ENCODE measurements around the gene CFAP77.

CFAP77 gene

DNA sequence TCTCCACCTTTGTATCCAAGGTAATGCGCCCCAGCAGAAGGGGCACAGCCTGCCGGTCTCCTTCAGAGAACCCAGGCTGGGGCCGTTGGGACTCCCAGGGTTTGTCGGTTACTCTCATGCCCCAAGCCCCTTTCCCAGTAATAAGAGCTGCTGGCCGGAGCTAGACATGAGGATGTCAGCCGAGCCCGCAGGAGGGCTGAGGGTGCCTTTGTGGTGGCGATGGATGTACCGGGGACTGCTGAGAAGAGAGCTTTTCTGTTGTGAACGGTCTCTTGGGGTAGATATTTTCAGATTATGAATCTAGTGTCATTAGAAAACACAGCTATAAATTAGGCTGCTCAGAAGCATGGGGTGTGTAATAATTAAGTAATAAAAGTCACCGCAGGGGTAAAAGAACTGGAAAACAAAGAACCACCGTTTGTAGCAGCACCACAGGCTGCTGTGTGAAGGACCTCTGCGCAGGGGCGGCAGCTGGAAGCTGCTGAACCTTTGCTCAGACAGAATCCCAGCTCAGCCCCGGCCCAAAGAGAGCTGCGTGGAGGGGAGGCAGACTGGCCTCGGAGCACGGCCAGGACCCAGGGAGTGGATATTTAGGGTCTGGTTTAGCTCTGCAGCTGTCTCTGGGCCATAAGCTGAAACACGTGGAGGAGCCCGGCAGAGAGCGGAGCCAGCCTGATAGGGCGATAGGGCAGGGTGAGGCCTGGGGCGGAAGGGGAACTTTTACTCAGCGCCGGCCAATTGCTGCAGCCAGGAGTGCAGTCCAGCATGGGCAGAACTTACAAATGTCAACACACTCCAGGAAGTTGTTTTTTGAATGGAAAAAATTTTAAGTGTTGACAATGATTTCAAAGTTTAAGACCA, 121.9 kb downstream of the CFAP77 start:
- no peak for ATAC-seq
- TF ChIP-seq CSDC2 (CRISPR knock-in tag; IDR thresholded peaks at IDR 0.05) (no peak), ZNF565 (CRISPR knock-in tag; conservative IDR thresholded peaks at IDR 0.05; ENCODE audit: low read depth) (no peak), OSR1 (CRISPR knock-in tag; IDR thresholded peaks at IDR 0.05) (no peak), RARB (CRISPR knock-in tag; IDR thresholded peaks at IDR 0.05) (no peak), TCF4 (CRISPR knock-in tag; IDR thresholded peaks at IDR 0.05; ENCODE audit: borderline replicate concordance) (no peak), SNAI2 (CRISPR knock-in tag; IDR thresholded peaks at IDR 0.05) (no peak), ZFP30 (CRISPR knock-in tag; IDR thresholded peaks at IDR 0.05) (no peak), ZFP3 (CRISPR knock-in tag; IDR thresholded peaks at IDR 0.05) (no peak), ZC3H10 (CRISPR knock-in tag; IDR thresholded peaks at IDR 0.05) (no peak), ESRRG (CRISPR knock-in tag; IDR thresholded peaks at IDR 0.05) (no peak), GLIS3 (CRISPR knock-in tag; IDR thresholded peaks at IDR 0.05) (no peak), BACH2 (CRISPR knock-in tag; IDR thresholded peaks at IDR 0.05; ENCODE audit: borderline replicate concordance) (no peak), ARNTL (CRISPR knock-in tag; IDR thresholded peaks at IDR 0.05; ENCODE audit: borderline replicate concordance, low read depth) (no peak), ZNF70 (CRISPR knock-in tag; IDR thresholded peaks at IDR 0.05) (no peak)
- TF ChIP-seq, protein P1, sequence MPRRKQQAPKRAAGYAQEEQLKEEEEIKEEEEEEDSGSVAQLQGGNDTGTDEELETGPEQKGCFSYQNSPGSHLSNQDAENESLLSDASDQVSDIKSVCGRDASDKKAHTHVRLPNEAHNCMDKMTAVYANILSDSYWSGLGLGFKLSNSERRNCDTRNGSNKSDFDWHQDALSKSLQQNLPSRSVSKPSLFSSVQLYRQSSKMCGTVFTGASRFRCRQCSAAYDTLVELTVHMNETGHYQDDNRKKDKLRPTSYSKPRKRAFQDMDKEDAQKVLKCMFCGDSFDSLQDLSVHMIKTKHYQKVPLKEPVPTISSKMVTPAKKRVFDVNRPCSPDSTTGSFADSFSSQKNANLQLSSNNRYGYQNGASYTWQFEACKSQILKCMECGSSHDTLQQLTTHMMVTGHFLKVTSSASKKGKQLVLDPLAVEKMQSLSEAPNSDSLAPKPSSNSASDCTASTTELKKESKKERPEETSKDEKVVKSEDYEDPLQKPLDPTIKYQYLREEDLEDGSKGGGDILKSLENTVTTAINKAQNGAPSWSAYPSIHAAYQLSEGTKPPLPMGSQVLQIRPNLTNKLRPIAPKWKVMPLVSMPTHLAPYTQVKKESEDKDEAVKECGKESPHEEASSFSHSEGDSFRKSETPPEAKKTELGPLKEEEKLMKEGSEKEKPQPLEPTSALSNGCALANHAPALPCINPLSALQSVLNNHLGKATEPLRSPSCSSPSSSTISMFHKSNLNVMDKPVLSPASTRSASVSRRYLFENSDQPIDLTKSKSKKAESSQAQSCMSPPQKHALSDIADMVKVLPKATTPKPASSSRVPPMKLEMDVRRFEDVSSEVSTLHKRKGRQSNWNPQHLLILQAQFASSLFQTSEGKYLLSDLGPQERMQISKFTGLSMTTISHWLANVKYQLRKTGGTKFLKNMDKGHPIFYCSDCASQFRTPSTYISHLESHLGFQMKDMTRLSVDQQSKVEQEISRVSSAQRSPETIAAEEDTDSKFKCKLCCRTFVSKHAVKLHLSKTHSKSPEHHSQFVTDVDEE (CRISPR knock-in tag; IDR thresholded peaks at IDR 0.05): no peak
- TF ChIP-seq, protein P2, sequence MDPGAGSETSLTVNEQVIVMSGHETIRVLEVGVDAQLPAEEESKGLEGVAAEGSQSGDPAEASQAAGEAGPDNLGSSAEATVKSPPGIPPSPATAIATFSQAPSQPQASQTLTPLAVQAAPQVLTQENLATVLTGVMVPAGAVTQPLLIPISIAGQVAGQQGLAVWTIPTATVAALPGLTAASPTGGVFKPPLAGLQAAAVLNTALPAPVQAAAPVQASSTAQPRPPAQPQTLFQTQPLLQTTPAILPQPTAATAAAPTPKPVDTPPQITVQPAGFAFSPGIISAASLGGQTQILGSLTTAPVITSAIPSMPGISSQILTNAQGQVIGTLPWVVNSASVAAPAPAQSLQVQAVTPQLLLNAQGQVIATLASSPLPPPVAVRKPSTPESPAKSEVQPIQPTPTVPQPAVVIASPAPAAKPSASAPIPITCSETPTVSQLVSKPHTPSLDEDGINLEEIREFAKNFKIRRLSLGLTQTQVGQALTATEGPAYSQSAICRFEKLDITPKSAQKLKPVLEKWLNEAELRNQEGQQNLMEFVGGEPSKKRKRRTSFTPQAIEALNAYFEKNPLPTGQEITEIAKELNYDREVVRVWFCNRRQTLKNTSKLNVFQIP (CRISPR knock-in tag; IDR thresholded peaks at IDR 0.05; ENCODE audit: borderline replicate concordance, low read depth): no peak
- TF ChIP-seq, protein P3, sequence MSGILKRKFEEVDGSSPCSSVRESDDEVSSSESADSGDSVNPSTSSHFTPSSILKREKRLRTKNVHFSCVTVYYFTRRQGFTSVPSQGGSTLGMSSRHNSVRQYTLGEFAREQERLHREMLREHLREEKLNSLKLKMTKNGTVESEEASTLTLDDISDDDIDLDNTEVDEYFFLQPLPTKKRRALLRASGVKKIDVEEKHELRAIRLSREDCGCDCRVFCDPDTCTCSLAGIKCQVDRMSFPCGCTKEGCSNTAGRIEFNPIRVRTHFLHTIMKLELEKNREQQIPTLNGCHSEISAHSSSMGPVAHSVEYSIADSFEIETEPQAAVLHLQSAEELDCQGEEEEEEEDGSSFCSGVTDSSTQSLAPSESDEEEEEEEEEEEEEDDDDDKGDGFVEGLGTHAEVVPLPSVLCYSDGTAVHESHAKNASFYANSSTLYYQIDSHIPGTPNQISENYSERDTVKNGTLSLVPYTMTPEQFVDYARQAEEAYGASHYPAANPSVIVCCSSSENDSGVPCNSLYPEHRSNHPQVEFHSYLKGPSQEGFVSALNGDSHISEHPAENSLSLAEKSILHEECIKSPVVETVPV (CRISPR knock-in tag; IDR thresholded peaks at IDR 0.05): no peak
- TF ChIP-seq, protein P4, sequence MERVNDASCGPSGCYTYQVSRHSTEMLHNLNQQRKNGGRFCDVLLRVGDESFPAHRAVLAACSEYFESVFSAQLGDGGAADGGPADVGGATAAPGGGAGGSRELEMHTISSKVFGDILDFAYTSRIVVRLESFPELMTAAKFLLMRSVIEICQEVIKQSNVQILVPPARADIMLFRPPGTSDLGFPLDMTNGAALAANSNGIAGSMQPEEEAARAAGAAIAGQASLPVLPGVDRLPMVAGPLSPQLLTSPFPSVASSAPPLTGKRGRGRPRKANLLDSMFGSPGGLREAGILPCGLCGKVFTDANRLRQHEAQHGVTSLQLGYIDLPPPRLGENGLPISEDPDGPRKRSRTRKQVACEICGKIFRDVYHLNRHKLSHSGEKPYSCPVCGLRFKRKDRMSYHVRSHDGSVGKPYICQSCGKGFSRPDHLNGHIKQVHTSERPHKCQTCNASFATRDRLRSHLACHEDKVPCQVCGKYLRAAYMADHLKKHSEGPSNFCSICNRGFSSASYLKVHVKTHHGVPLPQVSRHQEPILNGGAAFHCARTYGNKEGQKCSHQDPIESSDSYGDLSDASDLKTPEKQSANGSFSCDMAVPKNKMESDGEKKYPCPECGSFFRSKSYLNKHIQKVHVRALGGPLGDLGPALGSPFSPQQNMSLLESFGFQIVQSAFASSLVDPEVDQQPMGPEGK (CRISPR knock-in tag; IDR thresholded peaks at IDR 0.05; ENCODE audit: borderline replicate concordance): no peak

DNA sequence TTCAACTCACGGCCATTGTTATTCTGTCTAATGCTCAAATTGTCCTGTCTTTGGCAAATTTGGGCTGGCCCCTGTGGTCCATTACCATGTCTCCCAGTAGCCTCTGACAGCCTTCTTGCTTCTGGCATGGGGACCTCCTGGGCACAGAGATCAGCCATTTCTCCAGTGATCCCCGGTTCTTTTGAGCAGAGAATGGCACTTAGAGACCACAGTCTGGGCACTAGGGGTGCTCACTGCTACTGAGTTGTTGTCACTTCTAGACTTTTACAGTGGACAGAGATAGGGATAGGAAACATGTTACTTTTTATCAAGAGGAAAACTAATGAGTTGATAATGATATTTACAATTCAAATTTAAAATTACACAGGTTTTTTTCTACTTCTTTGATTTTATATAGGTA, 124.8 kb downstream of the CFAP77 start:
- no peak for ATAC-seq
- TF ChIP-seq ARNTL (CRISPR knock-in tag; IDR thresholded peaks at IDR 0.05; ENCODE audit: borderline replicate concordance, low read depth) (no peak), ZFP3 (CRISPR knock-in tag; IDR thresholded peaks at IDR 0.05) (no peak), TCF4 (CRISPR knock-in tag; IDR thresholded peaks at IDR 0.05; ENCODE audit: borderline replicate concordance) (no peak)
- TF ChIP-seq, protein P5, sequence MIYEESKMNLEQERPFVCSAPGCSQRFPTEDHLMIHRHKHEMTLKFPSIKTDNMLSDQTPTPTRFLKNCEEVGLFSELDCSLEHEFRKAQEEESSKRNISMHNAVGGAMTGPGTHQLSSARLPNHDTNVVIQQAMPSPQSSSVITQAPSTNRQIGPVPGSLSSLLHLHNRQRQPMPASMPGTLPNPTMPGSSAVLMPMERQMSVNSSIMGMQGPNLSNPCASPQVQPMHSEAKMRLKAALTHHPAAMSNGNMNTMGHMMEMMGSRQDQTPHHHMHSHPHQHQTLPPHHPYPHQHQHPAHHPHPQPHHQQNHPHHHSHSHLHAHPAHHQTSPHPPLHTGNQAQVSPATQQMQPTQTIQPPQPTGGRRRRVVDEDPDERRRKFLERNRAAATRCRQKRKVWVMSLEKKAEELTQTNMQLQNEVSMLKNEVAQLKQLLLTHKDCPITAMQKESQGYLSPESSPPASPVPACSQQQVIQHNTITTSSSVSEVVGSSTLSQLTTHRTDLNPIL (CRISPR knock-in tag; IDR thresholded peaks at IDR 0.05; ENCODE audit: low read depth): no peak

DNA sequence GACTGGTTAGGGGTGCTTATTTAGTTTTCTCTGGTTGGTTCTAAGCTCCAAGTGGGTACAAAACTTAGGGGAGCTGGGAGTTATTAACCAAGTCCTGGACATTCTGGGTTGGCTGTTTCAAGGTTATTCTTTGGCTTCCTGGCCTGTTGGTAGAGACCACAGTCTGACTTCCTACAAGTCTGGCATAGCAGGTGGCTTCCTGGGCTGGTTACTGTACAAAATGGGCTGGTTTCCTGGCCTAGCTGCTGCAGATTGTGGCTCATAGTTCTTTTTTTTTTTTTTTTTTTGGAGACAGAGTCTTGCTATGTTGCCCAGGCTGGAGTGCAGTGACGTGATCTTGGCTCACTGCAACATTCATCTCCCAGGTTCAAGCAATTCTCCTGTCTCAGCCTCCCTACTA, 126.1 kb downstream of the CFAP77 start:
- no peak for ATAC-seq
- TF ChIP-seq RARB (CRISPR knock-in tag; IDR thresholded peaks at IDR 0.05) (no peak), GLIS3 (CRISPR knock-in tag; IDR thresholded peaks at IDR 0.05) (no peak), ARNTL (CRISPR knock-in tag; IDR thresholded peaks at IDR 0.05; ENCODE audit: borderline replicate concordance, low read depth) (no peak), ISL1 (CRISPR knock-in tag; IDR thresholded peaks at IDR 0.05) (no peak), TOX (CRISPR knock-in tag; IDR thresholded peaks at IDR 0.05; ENCODE audit: borderline replicate concordance) (no peak), BACH2 (CRISPR knock-in tag; IDR thresholded peaks at IDR 0.05; ENCODE audit: borderline replicate concordance) (no peak)
- TF ChIP-seq, protein P5 (CRISPR knock-in tag; IDR thresholded peaks at IDR 0.05; ENCODE audit: low read depth): no peak
- TF ChIP-seq, protein P1 (CRISPR knock-in tag; IDR thresholded peaks at IDR 0.05): no peak
- TF ChIP-seq, protein P2 (CRISPR knock-in tag; IDR thresholded peaks at IDR 0.05; ENCODE audit: borderline replicate concordance, low read depth): no peak

All from SK-N-SH treated with all-trans-retinoic acid at 6 μM for 48 hours (cell line).